Loucy (cell line): ENCODE data around the gene RWDD3.

Source experiments
- EZH2phosphoT487 ChIP-seq: fragments of 200-600 bp; IDR thresholded peaks from 2 replicates; pipeline ENCODE4 v1.6.1; 2018; ENCODE audit warnings: antibody characterized with exemption, mild to moderate bottlenecking, moderate library complexity, borderline replicate concordance
- TF ChIP-seq, protein P1 (sequence below): fragments of 200-600 bp; sonication (generic); conservative IDR thresholded peaks from 2 replicates; pipeline ENCODE4 v1.5.1; 2014; ENCODE audit warnings: mild to moderate bottlenecking, antibody characterized with exemption, low read length

DNA sequence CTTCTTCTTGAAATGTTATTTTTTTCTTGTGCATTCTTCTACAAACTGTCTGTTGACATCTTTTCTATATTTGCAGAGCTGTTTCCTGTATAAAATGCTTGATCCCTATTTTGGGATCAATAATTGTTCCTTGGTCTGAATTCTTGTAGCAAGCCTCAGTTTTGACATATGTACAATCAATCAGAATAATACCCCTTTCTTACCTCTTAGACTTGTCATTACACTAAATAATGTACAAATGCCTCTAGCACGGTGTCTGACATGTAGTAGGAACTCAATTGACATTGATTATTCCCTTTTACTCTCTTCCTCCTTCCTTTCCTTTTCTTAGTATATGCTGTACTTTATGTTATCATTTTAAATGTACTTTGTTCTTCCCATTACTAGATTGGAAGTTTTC is 25.2 kb downstream of the RWDD3 start:
- TF ChIP-seq EZH2phosphoT487, result no peak
- TF ChIP-seq, protein P1, sequence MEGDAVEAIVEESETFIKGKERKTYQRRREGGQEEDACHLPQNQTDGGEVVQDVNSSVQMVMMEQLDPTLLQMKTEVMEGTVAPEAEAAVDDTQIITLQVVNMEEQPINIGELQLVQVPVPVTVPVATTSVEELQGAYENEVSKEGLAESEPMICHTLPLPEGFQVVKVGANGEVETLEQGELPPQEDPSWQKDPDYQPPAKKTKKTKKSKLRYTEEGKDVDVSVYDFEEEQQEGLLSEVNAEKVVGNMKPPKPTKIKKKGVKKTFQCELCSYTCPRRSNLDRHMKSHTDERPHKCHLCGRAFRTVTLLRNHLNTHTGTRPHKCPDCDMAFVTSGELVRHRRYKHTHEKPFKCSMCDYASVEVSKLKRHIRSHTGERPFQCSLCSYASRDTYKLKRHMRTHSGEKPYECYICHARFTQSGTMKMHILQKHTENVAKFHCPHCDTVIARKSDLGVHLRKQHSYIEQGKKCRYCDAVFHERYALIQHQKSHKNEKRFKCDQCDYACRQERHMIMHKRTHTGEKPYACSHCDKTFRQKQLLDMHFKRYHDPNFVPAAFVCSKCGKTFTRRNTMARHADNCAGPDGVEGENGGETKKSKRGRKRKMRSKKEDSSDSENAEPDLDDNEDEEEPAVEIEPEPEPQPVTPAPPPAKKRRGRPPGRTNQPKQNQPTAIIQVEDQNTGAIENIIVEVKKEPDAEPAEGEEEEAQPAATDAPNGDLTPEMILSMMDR, result no peak
